Activated B cell treated with CpG ODN at 0.5 μM for 24 hours (primary cell): ENCODE results near the gene PCDHGA9. TPM values are rescaled to one million over a fixed set of nuclear protein-coding genes. Genes with fewer than 3 reads are reported as not detected.
A peak's percentile ranks its signal among the peaks of the same experiment; 100 is the strongest.

Experiments used
- ATAC-seq: fragments of 200-7000 bp; cut with Tn5 transposase; one replicate; pipeline ENCODE4 v1.10.0; 2021; ENCODE audit warnings: low read depth, mild to moderate bottlenecking, moderate library complexity
- CTCF ChIA-PET: fragments of 350-600 bp; sonication (Branson Sonifier 250); formaldehyde crosslinking; loops from one replicate; lab custom pipeline; 2021; ENCODE audit warnings: antibody characterized with exemption; lab: Charles Lee
- POLR2A ChIA-PET: fragments of 350-600 bp; sonication (Branson Sonifier 250); formaldehyde crosslinking; loops from one replicate; lab custom pipeline; 2021; ENCODE audit warnings: antibody characterized with exemption; lab: Charles Lee
- DNase-seq: peaks from one replicate; pipeline ENCODE4 v3.0.0; 2022
- H3K27ac Mint-ChIP-seq: one replicate; pipeline ENCODE4 v1.8.0; 2020; ENCODE audit warnings: mixed read lengths
- H3K27me3 Mint-ChIP-seq: one replicate; pipeline ENCODE4 v1.8.0; 2021; ENCODE audit warnings: mixed read lengths
- H3K36me3 Mint-ChIP-seq: one replicate; pipeline ENCODE4 v1.8.0; 2021; ENCODE audit warnings: low read depth, mixed read lengths
- H3K4me1 Mint-ChIP-seq: one replicate; pipeline ENCODE4 v1.8.0; 2021; ENCODE audit warnings: mixed read lengths
- H3K4me3 Mint-ChIP-seq: one replicate; pipeline ENCODE4 v1.8.0; 2020; ENCODE audit warnings: mild to moderate bottlenecking, mixed read lengths
- H3K9me3 Mint-ChIP-seq: one replicate; pipeline ENCODE4 v1.8.0; 2020; ENCODE audit warnings: mixed read lengths
- CTCF ChIP-seq: fragments of 200-600 bp; IDR thresholded peaks from one replicate; pipeline ENCODE4 v1.8.0; 2022; ENCODE audit warnings: antibody characterized with exemption, mild to moderate bottlenecking
- intact Hi-C: fragments of 100-400 bp; cut with micrococcal nuclease; formaldehyde crosslinking; loops from one replicate; pipeline ENCODE4 v1.15.1; 2024
- total RNA-seq: library from RNA; stranded (reverse); gene quantifications from 2 replicates; pipeline ENCODE4 v1.2.3, GENCODE V29; 2022

PCDHGA9 gene
- total RNA-seq, 1 donor from 2014 or later: 1.3 TPM

GRCh38 chr5:141419074-141419880, 16.7 kb downstream of the PCDHGA9 start:
- peaks cover 20% of the 10 kb centered on the region for H3K9me3 Mint-ChIP-seq

DNA sequence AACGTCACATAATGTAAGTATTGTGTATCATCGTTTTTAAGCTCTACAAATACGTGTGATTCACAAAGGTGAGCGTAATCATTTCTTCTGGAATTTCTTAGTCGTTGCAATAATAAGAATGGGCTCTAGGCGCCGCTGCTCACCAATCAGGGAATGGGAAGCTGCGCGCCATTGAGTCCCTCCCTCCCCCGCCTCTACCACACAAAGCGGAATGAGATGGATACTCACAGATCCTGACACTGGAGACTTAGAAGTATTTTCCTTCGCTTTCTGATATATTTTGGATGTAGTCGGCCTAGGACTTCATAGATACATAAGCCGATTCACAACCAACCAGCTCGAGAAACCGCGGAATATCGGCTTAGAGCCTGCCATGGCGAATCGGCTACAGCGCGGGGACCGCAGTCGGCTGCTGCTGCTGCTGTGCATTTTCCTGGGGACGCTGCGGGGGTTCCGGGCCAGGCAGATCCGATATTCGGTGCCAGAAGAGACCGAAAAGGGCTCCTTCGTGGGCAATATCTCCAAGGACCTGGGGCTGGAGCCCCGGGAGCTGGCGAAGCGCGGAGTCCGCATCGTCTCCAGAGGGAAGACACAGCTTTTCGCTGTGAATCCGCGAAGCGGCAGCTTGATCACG, 18.4 kb downstream of the PCDHGA9 start, which contains the start of gene PCDHGA11:
PCDHGA11 (plus strand) TSS at position 197 of the 634 bp plus-strand sequence; CDS start at position 374, 177 bp downstream.
- no peak within 1 kb of the TSS for H3K27ac Mint-ChIP-seq
- peak; percentile 69 for ATAC-seq
- peaks cover 50% of the 10 kb centered on the region for H3K27me3 Mint-ChIP-seq
- CTCF ChIA-PET: interaction anchor here (1.0 to 4.3 kb wide), 18 partner anchors 8 to 147 kb away, joined by 3 to 40 read pairs (median 6); partner anchors contain the start of genes PCDHGA10, PCDHGA12, PCDHGA5 and PCDHGB3
- POLR2A ChIA-PET: interaction anchor here (0.9 kb wide), 1 partner anchor 137 kb away, joined by 5 read pairs; no protein-coding TSS in a partner anchor
- H3K36me3 Mint-ChIP-seq: peaks cover 5% of the 10 kb centered on the region
- TF ChIP-seq CTCF: no peak
- no peak for DNase-seq
- intact Hi-C loops: loop anchor here (1.0 kb wide), 1 partner anchor 143 kb away; no protein-coding TSS in a partner anchor
- peak within 1 kb of the TSS; percentile 85 for H3K4me3 Mint-ChIP-seq
- peaks cover 20% of the 10 kb centered on the region for H3K9me3 Mint-ChIP-seq
- H3K4me1 Mint-ChIP-seq: peaks cover 9% of the 10 kb centered on the region

More at GRCh38 chr5:141419074-141419880, 16.7 kb downstream of the PCDHGA9 start:
- Mint-ChIP-seq H3K36me3 (peaks cover 5% of the 10 kb centered on the region), H3K4me3 (no peak overlapping the region), H3K27ac (no peak overlapping the region), H3K27me3 (peaks cover 49% of the 10 kb centered on the region), H3K4me1 (peaks cover 13% of the 10 kb centered on the region)
- DNase-seq (no peak), ATAC-seq (no peak)
- ChIA-PET CTCF (interaction anchor here (2.0 to 4.3 kb wide), 4 partner anchors 11 to 145 kb away, joined by 9 to 40 read pairs (median 24); partner anchors contain the start of gene PCDHGA12), POLR2A (no interaction called here)
- intact Hi-C loops: loop anchor here (10.0 kb wide), 1 partner anchor 456 kb away; the partner anchor contains the start of gene PCDH1
- no peak for TF ChIP-seq CTCF

GRCh38 chr5:141421489-141421855, 18.9 kb downstream of the PCDHGA9 start:
- H3K27me3 Mint-ChIP-seq: peaks cover 48% of the 10 kb centered on the region
- TF ChIP-seq CTCF: no peak
- peaks cover 5% of the 10 kb centered on the region for H3K36me3 Mint-ChIP-seq
- ATAC-seq: no peak
- intact Hi-C loops: no loop called here
- H3K4me1 Mint-ChIP-seq: peaks cover 9% of the 10 kb centered on the region
- no peak overlapping the region for H3K27ac Mint-ChIP-seq
- ChIA-PET POLR2A (interaction anchor here (0.9 kb wide), 1 partner anchor 136 kb away, joined by 5 read pairs; no protein-coding TSS in a partner anchor), CTCF (interaction anchor here (0.7 to 4.3 kb wide), 18 partner anchors 9 to 147 kb away, joined by 3 to 40 read pairs (median 6); partner anchors contain the start of genes PCDHGA10, PCDHGA12, PCDHGA5 and PCDHGB3)
- no peak for DNase-seq
- peaks cover 20% of the 10 kb centered on the region for H3K9me3 Mint-ChIP-seq
- H3K4me3 Mint-ChIP-seq: peak overlapping the region; percentile 85

- intact Hi-C loops: no loop called here
- Mint-ChIP-seq H3K27ac (no peak overlapping the region), H3K4me3 (no peak overlapping the region), H3K4me1 (peaks cover 7% of the 10 kb centered on the region), H3K9me3 (peaks cover 20% of the 10 kb centered on the region), H3K36me3 (peaks cover 5% of the 10 kb centered on the region), H3K27me3 (peaks cover 54% of the 10 kb centered on the region)
- POLR2A ChIA-PET: no interaction called here
- DNase-seq (no peak), ATAC-seq (no peak)
- TF ChIP-seq CTCF: no peak
- CTCF ChIA-PET: interaction anchor here (2.6 kb wide), 1 partner anchor 135 kb away, joined by 23 read pairs; no protein-coding TSS in a partner anchor
Observed at GRCh38 chr5:141422742-141423291, 20.2 kb downstream of the PCDHGA9 start.
